HEK293 (cell line): ENCODE measurements around the gene IMMP1L.

Source experiments
- YY1 ChIP-seq: fragments of 450-650 bp; formaldehyde crosslinking; IDR thresholded peaks from 2 replicates; pipeline ENCODE4 v1.5.1; 2018; ENCODE audit warnings: missing biosample characterization, missing genetic modification characterization
- ZNF76 ChIP-seq: fragments of 450-650 bp; formaldehyde crosslinking; IDR thresholded peaks from 2 replicates; pipeline ENCODE4; 2016; ENCODE audit warnings: low read depth, missing biosample characterization, missing genetic modification characterization, borderline replicate concordance

GRCh38 chr11:31455177-31455576 is 54.2 kb downstream of the IMMP1L start:
- no peak for TF ChIP-seq YY1 (tag by site-specific recombination)
- no peak for TF ChIP-seq ZNF76 (tag by site-specific recombination)
